IMR-90 (cell line): ENCODE results near the gene OR6B1. TPM values are rescaled to one million over a fixed set of nuclear protein-coding genes. Genes with fewer than 3 reads are reported as not detected.
"Not testable (repeated sequence)": the region's sequence is repeated elsewhere in the genome, so short reads cannot be mapped to it uniquely, and the experiment has no call there.

ENCODE experiments used
- ATAC-seq: fragments of 200-7000 bp; cut with Tn5 transposase; 2 replicates; pipeline ENCODE4 v1.9.1; 2020; ENCODE audit warnings: low read depth, mild to moderate bottlenecking, moderate library complexity
- BruUV-seq: library from RNA; stranded (reverse); fragments of 400-500 nt; replicated peaks from 2 replicates; lab custom pipeline; 2021; lab: Mats Ljungman, UMichigan
- CTCF ChIA-PET: fragments of 300-600 bp; formaldehyde crosslinking; extraction: SDS; loops from one replicate; lab custom pipeline; 2021; ENCODE audit warnings: antibody characterized with exemption; lab: Yijun Ruan, JAX
- POLR2A ChIA-PET: fragments of 300-600 bp; sonication (Branson Sonifier 250); formaldehyde crosslinking; loops from one replicate; lab custom pipeline; 2022; ENCODE audit warnings: antibody characterized with exemption; ENCODE audit not compliant: unreplicated experiment; lab: Charles Lee
- DNase-seq: peaks from one replicate; pipeline ENCODE4 v3.0.0; 2013
- H2AFZ ChIP-seq: replicated peaks from 2 replicates; pipeline ENCODE3; 2013; ENCODE audit warnings: low read length, mild to moderate bottlenecking; ENCODE audit not compliant: poor library complexity
- H2AK5ac ChIP-seq: 2 replicates; pipeline ENCODE4 v1.6.1; 2013; ENCODE audit warnings: low read depth, low read length, inconsistent platforms
- H2AK9ac ChIP-seq: replicated peaks from 2 replicates; pipeline ENCODE3; 2013; ENCODE audit warnings: mild to moderate bottlenecking, low read depth, low read length, moderate library complexity; ENCODE audit not compliant: poor library complexity
- H2BK120ac ChIP-seq: 2 replicates; pipeline ENCODE4 v1.6.1; 2013; ENCODE audit warnings: low read depth, low read length, inconsistent platforms
- H2BK15ac ChIP-seq: 3 replicates; pipeline ENCODE4 v1.6.1; 2013; ENCODE audit warnings: low read depth, low read length, inconsistent platforms
- H2BK20ac ChIP-seq: 2 replicates; pipeline ENCODE4 v1.6.1; 2013; ENCODE audit warnings: low read depth, mild to moderate bottlenecking, inconsistent platforms, low read length, moderate library complexity
- H2BK5ac ChIP-seq: 2 replicates; pipeline ENCODE4 v1.6.1; 2013; ENCODE audit warnings: mild to moderate bottlenecking, low read depth, low read length, inconsistent platforms; ENCODE audit not compliant: poor library complexity, severe bottlenecking
- H3K14ac ChIP-seq: replicated peaks from 2 replicates; pipeline ENCODE4 v1.6.1; 2013; ENCODE audit warnings: low read depth, low read length, inconsistent platforms
- H3K18ac ChIP-seq: 2 replicates; pipeline ENCODE4 v1.6.1; 2013; ENCODE audit warnings: low read depth, low read length, control low read depth
- H3K23ac ChIP-seq: 2 replicates; pipeline ENCODE4 v1.6.1; 2013; ENCODE audit warnings: low read depth, low read length, inconsistent platforms
- H3K27ac ChIP-seq: 2 replicates; pipeline ENCODE4 v1.5.1; 2013; ENCODE audit warnings: mild to moderate bottlenecking, control low read depth, low read length; ENCODE audit not compliant: insufficient read depth
- H3K27me3 ChIP-seq: 2 replicates; pipeline ENCODE4 v1.6.1; 2013; ENCODE audit warnings: low read length; ENCODE audit not compliant: control insufficient read depth, insufficient read depth
- H3K36me3 ChIP-seq: 2 replicates; pipeline ENCODE4 v1.6.1; 2013; ENCODE audit warnings: low read length, mixed read lengths; ENCODE audit not compliant: control insufficient read depth, insufficient read depth
- H3K4ac ChIP-seq: 2 replicates; pipeline ENCODE4 v1.6.1; 2013; ENCODE audit warnings: low read depth, low read length, inconsistent platforms
- H3K4me1 ChIP-seq: 2 replicates; pipeline ENCODE4 v1.6.1; 2013; ENCODE audit warnings: low read length, mixed read lengths; ENCODE audit not compliant: control insufficient read depth, insufficient read depth
- H3K4me2 ChIP-seq: 2 replicates; pipeline ENCODE4 v1.6.1; 2013; ENCODE audit warnings: low read depth, mild to moderate bottlenecking, control low read depth, low read length, moderate library complexity
- H3K4me3 ChIP-seq: 2 replicates; pipeline ENCODE4 v1.5.1; 2013; ENCODE audit warnings: low read depth, mild to moderate bottlenecking, control low read depth, low read length, moderate library complexity; ENCODE audit not compliant: insufficient read depth
- H3K56ac ChIP-seq: 2 replicates; pipeline ENCODE4 v1.6.1; 2013; ENCODE audit warnings: low read length, inconsistent platforms; ENCODE audit not compliant: insufficient read depth; ENCODE audit errors: extremely low read depth
- H3K79me1 ChIP-seq, 2 experiments: 2 replicates each; pipeline ENCODE4 v1.6.1; 2013; ENCODE audit warnings: low read length in 2 of 2, inconsistent platforms in 1 of 2, low read depth in 1 of 2
- H3K9ac ChIP-seq: 2 replicates; pipeline ENCODE4 v1.6.1; 2013; ENCODE audit warnings: low read depth, low read length, control low read depth
- H3K9me1 ChIP-seq: 2 replicates; pipeline ENCODE4 v1.6.1; 2013; ENCODE audit warnings: low read length, inconsistent platforms; ENCODE audit not compliant: insufficient read depth
- H3K9me3 ChIP-seq: 2 replicates; pipeline ENCODE4 v1.6.1; 2013; ENCODE audit warnings: low read length; ENCODE audit not compliant: control insufficient read depth, insufficient read depth
- H4K20me1 ChIP-seq: 2 replicates; pipeline ENCODE4 v1.6.1; 2013; ENCODE audit warnings: low read length, inconsistent platforms; ENCODE audit not compliant: insufficient read depth
- H4K5ac ChIP-seq: 2 replicates; pipeline ENCODE4 v1.6.1; 2013; ENCODE audit warnings: mild to moderate bottlenecking, low read depth, low read length, control low read depth
- H4K8ac ChIP-seq, 2 experiments: 2 replicates each; pipeline ENCODE4 v1.6.1; 2013; ENCODE audit warnings: low read depth in 2 of 2, low read length in 2 of 2, control low read depth in 1 of 2, inconsistent platforms in 1 of 2
- H4K91ac ChIP-seq: 2 replicates; pipeline ENCODE4 v1.6.1; 2013; ENCODE audit warnings: low read depth, low read length, inconsistent platforms; ENCODE audit not compliant: insufficient read depth
- WGBS, 2 experiments: methylation state at CpG; one replicate each; pipeline versions ENCODE4 v1.1.5 to v1.1.7; 2013; ENCODE audit warnings: missing lambda C conversion rate in 2 of 2; ENCODE audit not compliant: insufficient read length in 1 of 2; ENCODE audit errors: extremely low coverage in 2 of 2; 5-methylcytosine and 5-hydroxymethylcytosine counted together
- dilution Hi-C: fragments of 300-500 bp; cut with HindIII; formaldehyde crosslinking; loops from one replicate; pipeline ENCODE4 v1.14.3; 2018; ENCODE audit warnings: low sequenced_read_pairs; ENCODE audit not compliant: unreplicated experiment
- in situ Hi-C: fragments of 300-500 bp; cut with MboI; formaldehyde crosslinking; loops from 3 replicates; pipeline ENCODE4 v1.14.3; 2019; ENCODE audit warnings: low sequenced_read_pairs, inconsistent platforms, mixed read lengths
- intact Hi-C: fragments of 100-400 bp; cut with micrococcal nuclease; formaldehyde crosslinking; loops from 2 replicates; pipeline ENCODE4 v1.10.0; 2022
- polyA plus RNA-seq, 3 experiments: library from polyadenylated mRNA; depleted of rRNA; stranded (reverse); fragments of >200 nt; gene quantifications; 2 replicates each; pipeline ENCODE4 v1.2.3, GENCODE V29; 2012; ENCODE audit warnings: low replicate concordance in 1 of 3
- total RNA-seq: library from RNA; depleted of rRNA; stranded (reverse); fragments of >200 nt; gene quantifications from 2 replicates; pipeline ENCODE4 v1.2.3, GENCODE V29; 2012

The OR6B1 gene
- total and polyA plus RNA-seq, 2 of the 4 experiments (the other 2 are of a cell fraction): not detected

GRCh38 chr7:144050884-144051283 is 50.8 kb downstream of the OR6B1 start:
- in situ Hi-C loops, H4K91ac ChIP-seq, H3K4me3 ChIP-seq, H3K56ac ChIP-seq, ATAC-seq, H2BK5ac ChIP-seq, H3K14ac ChIP-seq, H3K27me3 ChIP-seq, H3K9me1 ChIP-seq, BruUV-seq, H3K9me3 ChIP-seq, H3K18ac ChIP-seq, H3K23ac ChIP-seq, dilution Hi-C loops, H2BK20ac ChIP-seq, H3K27ac ChIP-seq, H3K79me1 ChIP-seq, H3K36me3 ChIP-seq, POLR2A ChIA-PET, H4K5ac ChIP-seq, H2AFZ ChIP-seq, intact Hi-C loops, H3K4ac ChIP-seq, H2BK120ac ChIP-seq, H4K8ac ChIP-seq, H3K4me2 ChIP-seq, H3K4me1 ChIP-seq, H4K20me1 ChIP-seq, H2AK5ac ChIP-seq, H2BK15ac ChIP-seq, CTCF ChIA-PET, DNase-seq, H3K9ac ChIP-seq, H2AK9ac ChIP-seq: not testable (repeated sequence)
- no CpG with 5 or more reads among the region's 8 CpGs for WGBS, 2 experiments
